DMS153 (cell line): ENCODE measurements around the gene SEMA6B.

ENCODE experiments used
- DNase-seq: peaks from one replicate; lab custom pipeline; 2025; lab: John Stamatoyannopoulos, UW

The SEMA6B gene

DNA sequence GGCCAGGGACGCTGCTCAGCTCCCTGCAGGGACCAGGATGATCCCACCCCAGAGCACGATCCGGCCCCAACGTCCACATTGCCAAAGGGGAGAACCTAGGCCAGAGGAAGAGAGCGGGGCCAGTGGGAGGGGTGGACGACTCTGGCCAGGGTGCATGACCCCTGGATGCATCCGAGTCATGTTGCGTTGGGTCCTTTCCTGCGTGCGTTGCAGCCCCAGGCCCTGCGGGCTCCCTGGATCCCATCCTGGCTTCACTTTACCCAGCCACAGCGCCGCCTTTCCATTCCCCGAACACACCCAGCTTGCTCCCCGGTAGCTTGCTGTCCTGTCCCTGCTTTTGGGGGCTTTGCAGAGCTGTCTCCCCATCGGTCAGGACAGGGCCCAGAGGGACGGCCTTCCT is 51.7 kb downstream of the SEMA6B start:
- DNase-seq, result no peak

DNA sequence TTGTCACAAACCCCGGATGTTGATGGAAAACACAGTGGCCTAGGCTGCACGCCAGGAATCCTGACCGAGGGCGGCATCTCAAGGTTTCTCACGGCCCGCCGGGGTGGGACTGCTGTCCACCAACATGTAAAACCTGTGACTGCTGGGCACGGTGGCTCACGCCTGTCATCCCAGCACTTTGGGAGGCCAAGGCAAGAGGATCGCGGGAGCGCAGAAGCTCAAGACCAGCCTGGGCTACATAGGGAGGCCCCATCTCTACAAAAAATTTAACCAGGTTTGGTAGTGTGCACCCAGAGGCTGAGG is 52.4 kb downstream of the SEMA6B start:
- no peak for DNase-seq

DNA sequence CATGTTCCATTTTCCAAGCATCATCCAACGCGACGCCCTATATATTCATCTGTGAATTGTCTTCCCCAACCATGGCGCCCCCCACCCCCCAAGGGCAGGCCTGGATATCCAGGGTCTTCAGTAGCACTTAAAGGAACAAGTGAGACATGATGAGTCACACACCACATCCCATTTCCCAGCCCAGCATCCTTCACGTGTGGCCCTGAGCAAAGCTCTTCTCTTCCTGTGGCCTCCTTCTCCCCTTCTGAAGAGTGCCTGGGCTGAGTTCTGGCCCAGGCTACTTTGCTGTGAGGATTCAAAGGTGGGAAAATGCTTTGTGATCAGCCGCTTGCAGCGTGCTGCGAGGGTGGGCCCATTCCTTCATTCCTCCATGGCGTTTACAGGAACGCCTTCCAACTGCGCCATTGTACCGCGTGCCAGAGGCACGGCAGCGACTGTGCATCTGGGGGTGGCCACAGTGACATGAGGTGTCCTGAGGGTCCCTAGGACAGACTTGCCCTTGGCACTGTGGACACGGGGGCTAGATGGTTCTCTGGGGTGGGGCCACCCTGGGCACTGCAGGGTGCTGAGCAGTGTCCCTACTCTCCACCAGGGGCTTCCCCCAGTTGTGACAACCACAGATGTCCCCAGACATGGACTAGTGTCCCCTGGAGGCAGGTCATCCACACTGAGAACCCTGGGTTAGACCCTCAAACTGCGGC is 52.9 kb downstream of the SEMA6B start:
- no peak for DNase-seq

DNA sequence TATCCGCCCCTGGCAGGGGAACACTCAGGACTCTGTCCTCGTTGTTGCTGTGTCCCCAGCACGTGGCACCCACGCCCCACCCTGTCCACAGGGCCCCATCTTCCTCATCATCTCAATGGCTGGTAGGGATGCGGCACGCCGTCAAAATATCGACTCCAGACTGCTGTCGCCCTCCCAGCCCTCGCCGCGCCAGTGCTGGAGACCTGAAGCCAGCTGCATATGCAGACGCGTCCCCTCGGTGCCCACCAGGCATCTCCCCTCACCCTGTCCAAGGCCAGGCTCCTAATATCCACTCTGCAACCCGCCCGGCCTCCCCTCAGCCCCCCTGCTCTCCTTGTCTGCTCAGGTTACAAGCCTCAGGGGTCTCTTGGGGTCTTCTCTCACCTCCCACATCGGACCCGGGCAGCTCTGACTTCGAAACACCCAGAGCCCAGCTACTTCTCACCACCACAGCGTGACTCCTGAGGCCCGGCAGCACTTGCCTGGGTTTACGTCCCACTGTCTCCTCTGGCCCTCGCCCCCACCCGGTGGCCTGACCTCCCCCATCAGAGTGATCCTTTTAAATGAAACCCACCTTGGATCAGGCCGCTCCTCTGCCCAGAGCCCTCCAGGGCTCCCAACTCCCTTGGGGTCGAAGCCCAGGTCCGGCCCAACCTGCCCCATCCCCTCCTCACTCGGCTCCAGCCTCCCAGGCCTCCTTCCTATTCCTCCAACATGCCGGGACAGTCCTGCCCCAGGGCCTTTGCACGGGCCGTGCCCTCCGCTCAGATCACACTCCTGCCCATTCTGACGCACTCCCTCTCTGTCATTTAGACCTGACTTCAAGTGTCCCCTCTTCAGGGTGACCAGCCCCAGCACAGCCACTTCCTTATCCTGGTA is 53.7 kb downstream of the SEMA6B start:
- DNase-seq, result no peak

DNA sequence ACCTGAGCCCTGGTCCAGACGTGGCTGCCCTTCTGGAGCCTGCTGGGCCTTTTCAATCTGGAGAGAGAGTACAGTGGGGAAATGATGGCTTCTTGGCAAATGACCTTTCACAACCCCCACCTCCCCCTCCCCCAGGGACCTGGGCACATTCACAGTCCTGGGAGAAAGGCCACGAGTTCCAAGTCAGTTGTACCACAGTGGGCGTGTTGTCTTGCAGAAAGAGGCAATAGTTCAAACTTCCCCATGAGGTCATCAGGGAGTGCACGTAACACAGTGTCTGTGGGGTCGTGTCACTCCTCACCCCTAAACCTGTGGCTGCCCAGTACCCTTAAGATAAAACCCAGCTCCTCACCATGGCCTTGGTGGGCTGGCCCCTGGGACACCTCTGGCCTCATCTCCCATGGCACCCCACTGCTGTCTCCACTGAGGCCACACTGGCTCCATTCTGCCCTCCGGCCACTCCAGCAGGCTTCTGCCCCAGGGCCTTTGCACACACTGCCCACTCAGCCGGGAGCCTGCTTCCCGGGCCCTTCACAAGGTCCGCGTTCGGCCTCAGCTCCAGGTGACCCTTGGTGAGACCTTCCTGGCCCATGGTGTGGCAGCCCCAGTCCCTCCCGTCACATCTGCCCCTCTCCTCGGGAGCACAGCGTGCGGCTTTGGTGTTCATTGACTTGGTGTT is 54.5 kb downstream of the SEMA6B start:
- DNase-seq, result no peak

DNA sequence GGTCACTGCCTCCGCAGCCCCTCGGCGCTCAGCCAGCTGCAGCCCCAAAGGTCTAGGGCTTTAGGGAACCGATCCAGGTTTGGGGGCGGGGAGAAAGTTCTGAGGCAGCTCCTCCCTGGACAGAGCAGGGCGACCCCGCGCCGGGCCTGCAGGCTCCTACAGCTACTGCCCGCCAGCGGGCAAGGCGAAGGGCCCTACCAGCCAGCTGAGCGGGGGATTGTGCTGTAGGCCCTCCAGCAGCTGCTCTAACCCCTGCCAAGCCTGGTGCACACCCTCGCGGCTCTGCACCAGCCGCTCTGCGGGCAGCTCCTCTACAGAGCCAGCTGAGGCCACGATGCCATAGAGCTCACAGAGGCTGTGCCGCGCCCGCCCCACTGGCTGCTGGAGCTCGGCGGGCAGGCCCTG is 55.2 kb downstream of the SEMA6B start:
- no peak for DNase-seq

DNA sequence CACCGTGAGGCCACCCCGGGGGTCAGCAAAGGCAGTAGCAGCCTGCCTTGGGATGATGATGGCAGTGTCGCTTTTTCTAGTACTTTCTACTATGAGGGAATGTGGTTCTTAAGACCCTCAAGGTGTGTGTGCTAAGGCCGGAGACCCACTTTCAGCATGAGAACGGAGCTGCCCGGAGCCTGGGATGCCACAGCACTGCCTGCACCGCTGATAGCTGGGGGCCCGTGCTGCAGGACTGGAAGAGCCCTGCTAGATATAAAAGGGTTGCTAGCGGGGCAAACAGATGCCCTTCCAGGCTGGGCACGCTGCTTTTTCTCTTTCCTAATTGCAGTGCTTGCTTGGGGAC is 55.7 kb downstream of the SEMA6B start:
- DNase-seq, result no peak

GRCh38 chr19:4503132-4503824 is 56.2 kb downstream of the SEMA6B start:
- DNase-seq, result no peak

DNA sequence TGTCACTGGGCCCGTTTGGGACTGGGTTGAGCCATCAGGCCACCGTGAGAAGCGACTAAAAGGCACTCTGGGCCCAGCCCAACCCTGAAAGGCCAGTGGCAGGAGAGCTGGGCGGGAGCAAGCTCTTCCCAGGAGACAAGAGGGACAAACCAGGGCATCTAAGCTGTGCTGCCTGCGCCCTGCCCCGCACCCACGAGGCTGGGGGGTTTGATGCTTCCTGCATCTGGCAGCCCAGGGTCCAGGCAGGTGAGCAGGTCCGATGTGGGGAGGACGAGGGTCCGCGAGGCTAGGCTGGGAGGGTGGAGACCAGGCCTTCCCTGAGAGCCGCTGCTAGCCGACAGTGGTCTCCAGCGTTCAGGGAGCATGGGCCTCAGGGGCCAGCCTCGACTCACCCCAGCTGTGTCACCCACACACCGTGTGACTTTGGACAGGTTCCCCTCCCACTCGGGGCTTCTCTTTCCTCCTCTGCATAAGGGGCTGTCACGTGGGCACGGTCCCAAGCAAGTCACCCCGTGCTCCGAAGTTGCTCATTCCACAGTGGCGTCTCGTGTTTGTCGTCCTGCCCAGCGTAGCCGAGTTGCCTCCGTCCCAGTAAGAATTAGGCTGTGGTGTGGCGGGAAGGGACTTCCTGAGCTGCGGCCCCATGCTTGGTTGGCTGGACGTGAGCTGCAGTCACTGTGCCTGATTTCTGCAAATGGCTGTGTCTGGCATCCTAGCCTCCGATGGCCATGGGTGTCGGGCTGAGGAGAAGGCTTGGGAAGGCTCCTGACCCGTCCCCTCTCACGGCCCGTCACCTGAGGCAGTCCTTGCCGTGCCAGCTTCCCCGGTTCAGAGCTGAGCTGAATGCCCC is 57.0 kb downstream of the SEMA6B start:
- no peak for DNase-seq

DNA sequence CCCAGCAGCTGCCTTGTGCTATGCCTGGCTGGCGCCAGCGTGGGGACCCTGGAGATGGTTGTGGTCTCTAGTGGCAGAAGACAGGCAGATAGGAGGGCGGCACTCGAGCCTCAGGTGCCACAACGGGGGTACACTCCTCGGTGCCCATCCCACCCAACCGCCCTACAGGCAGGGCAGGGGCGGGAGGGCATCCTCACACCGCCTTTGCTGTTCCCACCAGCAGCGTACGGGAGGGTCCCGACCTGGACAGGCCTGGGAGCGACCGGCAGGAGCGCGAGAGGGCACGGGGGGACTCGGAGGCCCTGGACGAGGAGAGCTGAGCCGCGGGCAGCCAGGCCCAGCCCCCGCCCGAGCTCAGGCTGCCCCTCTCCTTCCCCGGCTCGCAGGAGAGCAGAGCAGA is 57.8 kb downstream of the SEMA6B start:
- DNase-seq, result no peak

DNA sequence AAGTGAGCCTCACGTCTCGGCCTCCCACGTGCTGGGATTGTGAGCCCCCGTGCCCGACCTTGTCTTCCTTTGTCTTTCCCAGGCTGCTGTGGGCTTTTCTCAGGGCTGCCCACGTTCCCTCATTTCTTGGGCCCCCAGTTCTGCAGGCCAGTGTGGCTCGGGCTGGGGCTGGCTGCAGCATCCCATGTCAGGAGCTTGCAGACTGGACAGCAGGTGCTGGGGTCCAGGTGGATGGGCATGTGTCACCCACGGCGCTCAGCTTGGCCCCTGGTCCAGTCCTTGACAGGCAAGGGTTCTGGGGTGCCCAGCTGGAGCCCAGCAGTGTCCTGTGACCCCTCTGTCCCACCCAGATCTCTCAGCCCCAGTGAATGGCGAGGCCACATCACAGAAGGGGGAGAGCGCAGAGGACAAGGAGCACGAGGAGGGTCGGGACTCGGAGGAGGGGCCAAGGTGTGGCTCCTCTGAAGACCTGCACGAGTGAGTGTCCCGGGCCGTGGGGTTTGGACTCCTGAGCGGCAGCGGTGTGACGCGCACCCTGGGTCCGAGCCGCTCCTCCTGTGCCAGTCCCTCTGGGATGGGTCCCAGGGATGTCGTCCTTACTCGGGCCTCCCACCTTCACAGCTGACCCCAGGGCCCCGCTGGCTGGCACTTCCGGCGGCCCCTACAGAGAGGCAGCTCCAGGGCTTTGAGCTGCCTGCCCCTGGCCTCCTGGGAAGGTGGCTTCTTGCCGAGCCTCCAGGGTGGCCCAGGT is 58.5 kb downstream of the SEMA6B start:
- no peak for DNase-seq

DNA sequence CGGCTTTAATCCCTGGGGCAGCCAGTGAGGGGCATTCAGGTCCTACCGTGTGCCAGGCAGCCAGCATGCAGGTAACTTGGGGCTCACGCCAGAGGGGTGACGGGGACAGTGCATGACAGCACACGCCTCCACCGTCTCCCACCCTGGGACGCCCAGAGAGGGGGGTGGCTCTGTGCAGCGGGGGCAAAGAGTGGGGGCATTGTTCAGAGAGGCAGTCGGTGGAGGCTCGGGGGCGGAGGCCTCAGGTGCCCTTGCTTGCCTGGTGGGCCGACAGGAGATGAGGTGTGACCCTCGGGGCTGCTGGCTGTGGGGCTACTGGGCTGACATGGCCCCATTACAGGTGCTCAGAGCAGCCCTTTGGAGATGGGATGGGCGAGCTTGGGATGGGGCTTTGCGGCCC is 59.6 kb downstream of the SEMA6B start:
- no peak for DNase-seq

- DNase-seq, result no peak
Observed at GRCh38 chr19:4499318-4499717, 60.2 kb downstream of the SEMA6B start.

DNA sequence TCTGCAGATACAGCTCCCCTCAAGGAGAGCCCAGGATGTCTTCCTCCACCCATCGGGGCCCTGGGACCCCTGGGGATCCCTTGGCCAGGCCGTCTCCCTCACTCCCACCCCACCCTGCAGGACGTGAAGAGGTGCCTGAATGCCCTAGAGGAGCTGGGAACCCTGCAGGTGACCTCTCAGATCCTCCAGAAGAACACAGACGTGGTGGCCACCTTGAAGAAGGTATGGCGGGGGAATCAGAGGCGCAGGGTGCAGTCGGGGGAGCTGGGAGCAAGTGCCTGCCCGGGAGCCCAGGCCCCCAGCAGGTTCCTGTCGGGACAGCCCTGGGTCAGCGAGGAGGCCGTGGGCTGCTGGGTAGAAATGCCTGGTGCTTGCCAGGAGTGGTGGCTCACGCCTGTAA is 60.8 kb downstream of the SEMA6B start:
- no peak for DNase-seq

- no peak for DNase-seq
Observed at GRCh38 chr19:4497770-4498389, 61.6 kb downstream of the SEMA6B start.

- DNase-seq, result no peak
Observed at GRCh38 chr19:4496304-4496703, 63.2 kb downstream of the SEMA6B start.

DNA sequence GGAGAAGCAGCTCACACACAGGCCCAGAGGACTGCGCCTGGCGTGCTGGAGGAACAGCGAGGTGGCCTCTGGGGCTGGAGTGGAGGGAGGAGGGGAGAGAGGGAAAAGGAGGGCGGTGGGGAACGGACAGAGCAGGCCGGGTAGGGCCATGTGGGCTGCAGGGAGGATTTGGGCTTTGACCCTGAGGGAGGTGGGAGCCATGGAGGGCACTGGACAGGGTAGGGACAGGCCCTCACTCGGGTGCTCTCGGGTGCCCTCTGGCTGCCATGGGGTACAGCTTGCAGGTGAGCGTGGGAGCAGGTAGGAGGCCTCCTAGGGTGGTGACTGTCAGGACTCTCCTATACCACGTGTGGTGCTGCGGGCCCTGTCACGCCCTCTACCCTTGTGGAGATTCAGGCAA is 64.0 kb downstream of the SEMA6B start:
- no peak for DNase-seq

- DNase-seq, result no peak
Observed at GRCh38 chr19:4494691-4495064, 64.8 kb downstream of the SEMA6B start.

GRCh38 chr19:4493929-4494690 is 65.4 kb downstream of the SEMA6B start:
- DNase-seq, result no peak
